ENCODE data around the gene RAB40B.

RAB40B gene

DNA sequence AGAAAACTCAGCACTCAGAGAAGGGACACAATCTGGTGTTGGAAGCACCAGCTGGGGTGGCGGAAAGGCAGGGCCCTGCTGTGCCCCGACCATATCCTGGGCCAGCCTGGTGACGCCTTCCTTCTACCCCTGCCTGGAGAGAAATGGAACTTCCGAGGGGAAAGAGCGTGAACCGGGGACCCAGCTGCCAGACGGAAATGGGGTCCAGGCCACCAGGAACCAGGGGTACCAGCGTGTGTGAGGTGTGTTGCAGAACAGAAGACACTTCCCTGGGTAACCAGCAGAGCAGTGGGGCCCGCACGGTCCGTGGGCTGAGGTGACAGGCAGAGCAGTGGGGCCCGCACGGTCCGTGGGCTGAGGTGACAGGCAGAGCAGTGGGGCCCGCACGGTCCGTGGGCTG, 6.8 kb downstream of the RAB40B start:
- DNase-seq = no peak

DNA sequence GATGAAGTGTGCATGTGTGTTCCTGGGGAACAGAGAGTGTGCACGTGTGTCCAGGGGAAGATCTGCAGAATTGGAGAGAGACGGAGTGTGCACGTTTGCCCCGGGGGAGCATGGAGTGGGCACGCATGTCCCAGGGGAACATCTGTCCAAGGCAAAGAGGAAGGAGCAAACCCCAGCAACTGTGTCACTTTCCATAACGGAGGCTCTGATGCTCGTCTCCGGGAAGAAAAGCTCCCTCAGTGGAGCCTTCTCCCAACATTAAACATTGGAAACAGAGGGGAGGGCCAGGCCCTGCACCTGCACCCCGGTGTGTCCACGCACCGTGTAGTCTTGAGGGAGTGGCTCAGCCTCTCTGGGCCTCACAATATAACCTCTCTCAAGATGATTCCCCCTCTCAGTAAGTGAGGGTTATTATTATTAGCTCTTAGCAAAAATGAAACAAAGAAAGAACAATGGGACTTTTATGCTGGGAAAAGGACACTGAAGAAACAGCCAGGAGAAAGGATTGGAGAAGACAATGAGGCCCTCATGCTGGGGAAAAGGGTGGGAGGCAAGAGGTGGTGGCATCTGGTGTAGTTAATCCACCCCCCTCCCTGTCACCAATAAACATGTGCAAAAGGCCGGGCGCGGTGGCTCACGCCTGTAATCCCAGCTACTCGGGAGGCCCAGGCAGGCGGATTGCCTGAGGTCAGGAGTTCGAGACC, 7.6 kb downstream of the RAB40B start:
- no peak for DNase-seq

DNA sequence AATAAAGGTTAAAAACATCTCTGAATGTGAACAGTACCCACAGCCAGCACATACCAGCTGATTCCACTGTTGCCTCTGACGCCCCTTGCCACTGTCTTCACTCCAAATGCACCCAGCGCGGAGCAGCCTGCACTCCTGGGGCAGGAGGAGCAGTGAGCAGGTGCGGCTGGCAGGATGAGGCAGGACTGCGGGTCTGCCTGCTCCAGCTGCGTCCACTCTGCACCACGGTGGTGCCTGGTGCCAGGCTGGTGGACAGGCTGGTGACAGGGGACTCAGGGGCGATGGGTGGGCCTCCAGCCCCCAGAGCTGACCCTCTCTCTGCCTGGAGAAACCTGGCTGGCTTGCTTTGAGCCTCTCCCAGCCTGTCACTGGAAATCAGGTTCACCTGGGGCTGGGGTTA, 9.4 kb downstream of the RAB40B start:
- DNase-seq = no peak

DNA sequence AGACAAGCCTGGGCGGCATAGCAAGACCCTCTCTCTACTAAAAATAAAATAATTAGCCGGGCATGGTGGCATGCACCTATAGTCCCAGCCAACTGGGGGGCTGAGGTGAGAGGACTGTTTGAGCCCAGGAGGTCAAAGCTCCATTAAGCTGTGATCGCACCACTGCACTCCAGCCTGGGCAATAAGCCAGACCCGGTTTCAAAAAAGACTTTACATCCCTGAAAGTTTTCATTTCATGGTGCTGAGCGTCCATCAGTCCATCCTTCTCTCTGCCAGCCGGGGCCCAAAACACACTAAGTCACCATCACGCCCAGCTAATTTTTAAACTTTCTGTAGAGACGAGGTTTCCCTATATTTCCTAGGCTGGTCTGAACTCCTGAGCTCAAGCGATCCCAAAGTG, 10.6 kb downstream of the RAB40B start:
- DNase-seq = no peak

DNA sequence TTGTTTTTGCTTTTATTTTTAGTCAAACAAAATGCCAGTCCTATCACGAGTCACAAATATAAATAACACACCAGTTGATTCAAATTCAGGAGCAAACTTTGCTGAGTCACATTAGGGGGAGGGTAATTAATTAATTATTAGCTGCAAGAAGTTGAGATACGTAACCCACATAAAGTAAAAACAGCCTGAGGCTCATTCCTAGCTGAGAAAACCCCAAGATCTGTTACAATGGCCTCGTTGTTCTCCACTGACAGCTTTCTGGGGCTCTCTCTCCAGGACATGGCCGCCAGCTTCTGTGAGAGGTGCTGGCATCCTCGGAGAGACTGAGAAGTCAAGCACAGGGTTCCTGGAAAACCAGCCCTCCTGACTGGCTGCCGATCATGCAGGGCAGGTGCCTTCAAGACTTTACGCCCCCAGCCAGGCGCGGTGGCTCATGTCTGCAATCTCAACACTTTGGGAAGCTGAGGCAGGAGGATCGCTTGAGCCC, 11.1 kb downstream of the RAB40B start:
- no peak for DNase-seq

DNA sequence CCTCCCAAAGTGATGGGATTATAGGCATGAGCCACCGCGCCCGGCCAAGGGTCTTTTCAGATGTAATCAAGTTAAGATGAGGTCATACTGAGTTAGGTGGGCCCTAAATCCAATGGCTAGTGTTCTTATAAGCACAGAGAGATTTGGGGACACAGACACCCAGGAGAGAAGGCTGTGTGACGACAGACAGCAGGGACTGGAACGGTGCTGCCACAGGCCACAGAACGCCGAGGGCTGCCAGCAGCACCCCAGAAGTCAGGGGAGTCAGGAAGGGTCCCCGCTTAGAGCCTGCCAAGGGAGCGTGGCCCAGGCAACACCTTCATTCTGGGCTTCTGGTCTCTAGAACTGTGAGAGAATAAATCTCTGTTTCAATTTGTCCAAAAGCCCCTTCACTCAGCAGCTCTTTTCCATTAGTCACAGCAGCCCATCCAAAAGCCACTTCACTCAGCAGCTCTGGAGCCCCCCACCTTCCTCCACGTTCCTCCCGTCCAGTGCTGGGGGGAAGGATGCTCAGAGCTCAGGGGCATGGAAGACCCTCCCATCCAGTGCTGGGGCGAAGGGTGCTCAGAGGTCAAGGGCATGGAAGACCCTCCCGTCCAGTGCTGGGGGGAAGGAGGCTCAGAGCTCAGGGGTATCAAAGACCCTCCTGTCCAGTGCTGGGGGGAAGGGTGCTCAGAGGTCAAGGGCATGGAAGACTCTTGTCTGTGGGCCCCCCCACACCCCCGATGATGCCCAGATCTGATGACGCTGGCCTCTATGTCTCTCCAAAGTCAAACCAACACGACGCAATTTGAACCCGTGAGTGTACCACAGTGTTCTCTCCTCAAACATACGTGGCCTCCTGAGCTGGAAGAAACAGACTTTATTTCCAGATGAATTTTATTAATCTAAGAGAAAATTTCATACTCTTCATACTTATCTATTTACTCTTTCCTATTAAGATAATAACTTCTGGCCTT, 11.9 kb downstream of the RAB40B start:
- no peak for DNase-seq

DNA sequence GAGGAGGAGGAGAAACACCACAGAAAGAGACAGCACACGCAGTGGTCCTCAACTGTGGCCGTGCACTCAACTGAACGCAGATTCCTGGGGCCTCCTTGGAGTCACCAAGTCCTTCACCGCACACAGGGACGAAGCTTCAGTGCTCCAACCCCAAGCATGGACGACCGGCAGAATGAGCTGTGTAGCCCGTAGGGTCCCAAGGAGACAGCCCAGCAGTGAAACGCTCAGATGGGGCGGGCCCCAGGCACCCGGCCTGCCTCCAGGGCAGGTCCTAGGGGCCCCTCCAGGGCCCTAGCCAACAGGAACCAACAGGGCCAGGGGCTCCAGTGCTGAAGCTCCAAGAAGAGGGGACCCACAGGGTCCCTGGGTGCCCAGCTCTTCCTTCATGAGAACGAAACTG, 13.2 kb downstream of the RAB40B start:
- DNase-seq = no peak

DNA sequence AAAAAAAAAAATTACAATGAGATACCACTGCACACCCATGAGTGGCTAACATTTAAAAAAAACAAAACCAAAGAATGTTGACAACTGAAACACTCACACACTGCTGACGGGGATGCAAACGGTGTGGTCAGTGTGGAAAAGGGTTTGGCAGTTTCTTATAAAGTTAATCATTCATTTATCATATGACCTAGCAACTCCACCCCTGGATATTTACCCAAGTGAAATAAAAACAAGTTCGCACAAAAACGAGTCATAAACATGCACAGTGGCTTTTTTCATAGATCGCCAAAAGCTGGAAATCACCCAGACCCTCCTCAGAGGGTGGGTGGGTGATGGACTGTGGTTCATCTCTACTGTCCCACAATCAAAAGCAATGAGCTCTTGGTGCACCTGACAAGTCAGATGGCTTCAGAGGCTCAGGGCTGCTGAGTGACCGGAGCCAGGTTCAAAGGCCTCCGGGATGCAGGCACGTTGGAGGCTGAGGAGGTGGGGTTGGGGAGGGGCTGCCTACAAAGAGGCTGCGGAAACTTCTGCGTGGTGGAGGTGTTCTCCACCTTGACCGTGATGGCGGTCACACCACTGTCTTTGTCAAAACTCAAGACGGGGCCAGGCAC, 14.2 kb downstream of the RAB40B start:
- DNase-seq = no peak

DNA sequence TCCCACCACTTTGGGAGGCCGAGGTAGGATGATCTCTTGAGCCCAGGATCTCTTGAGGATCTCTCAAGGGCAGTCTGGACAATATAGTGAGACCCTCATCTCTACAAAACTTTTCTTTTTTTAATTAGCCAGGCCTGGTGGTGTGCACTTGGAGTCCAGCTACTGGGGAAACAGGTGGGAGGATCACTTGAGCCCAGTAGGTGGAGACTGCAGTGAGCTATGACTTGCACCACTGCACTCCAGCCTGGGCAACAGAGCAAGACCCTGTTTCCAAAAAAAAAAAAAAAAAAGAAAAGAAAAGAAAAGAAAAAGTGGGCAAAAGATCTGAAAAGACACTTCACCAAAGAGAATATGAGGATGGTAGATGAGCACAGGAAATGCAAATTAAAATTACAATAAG, 15.0 kb downstream of the RAB40B start:
- no peak for DNase-seq

DNA sequence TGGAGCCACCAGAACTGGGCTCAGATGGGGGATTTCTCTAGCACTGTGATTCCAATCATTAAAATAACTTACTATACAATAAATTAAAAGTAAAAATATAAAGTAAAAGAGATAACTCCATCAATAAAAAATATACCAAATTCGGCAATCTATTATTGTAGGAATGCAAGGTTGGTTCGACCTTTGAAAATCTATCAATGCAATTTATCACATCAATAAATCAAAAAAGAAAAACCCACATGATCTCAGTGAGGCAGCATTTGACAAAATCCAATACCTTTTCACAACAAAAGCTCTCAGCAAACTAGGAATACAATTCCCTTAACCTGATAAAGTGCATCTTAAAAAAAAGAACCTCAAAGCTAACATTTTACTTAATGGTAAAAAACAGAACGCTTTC, 17.0 kb downstream of the RAB40B start:
- no peak for DNase-seq

DNA sequence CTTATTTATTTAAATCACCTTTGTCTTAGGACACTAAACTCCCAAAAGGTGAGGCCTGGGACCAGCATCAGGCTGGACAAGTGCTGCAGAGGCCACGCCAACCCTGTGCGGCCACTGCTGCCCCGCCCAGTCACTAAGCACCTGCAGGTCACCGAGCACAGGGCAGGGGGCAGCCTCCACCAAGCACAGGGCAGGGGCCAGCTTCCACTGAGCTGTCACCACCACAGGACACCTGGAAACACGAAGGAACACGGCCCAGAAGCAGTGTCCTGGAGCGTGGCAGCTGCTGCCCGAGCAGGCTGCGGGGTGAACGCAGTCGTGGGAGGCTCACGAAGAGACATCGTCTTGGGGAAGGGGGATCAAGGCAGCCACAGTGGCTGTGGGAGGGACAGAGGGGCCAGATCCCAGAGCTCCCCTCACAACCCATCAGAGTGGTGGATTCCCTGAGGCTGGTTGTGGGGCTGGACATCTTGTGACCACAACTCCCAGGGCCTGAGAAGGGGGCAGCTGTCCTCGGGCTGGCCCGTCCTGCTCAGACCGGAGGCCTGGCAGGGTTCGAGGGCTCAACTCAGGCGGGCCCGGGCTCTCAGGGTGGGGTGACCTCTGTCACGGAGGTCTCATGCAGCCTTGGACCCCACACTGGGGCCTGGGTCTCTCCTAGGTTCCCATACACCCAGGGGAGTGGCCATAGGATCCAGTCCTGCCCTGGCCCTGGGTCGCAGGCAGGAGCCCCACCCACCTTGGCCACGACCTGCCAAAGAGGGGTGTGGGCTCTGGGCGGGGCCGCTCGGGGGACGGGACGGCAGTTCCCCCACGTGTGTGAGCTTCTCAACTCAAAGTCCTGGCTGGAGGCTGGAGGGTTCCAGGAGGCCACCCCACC, 18.7 kb downstream of the RAB40B start:
- DNase-seq = no peak

DNA sequence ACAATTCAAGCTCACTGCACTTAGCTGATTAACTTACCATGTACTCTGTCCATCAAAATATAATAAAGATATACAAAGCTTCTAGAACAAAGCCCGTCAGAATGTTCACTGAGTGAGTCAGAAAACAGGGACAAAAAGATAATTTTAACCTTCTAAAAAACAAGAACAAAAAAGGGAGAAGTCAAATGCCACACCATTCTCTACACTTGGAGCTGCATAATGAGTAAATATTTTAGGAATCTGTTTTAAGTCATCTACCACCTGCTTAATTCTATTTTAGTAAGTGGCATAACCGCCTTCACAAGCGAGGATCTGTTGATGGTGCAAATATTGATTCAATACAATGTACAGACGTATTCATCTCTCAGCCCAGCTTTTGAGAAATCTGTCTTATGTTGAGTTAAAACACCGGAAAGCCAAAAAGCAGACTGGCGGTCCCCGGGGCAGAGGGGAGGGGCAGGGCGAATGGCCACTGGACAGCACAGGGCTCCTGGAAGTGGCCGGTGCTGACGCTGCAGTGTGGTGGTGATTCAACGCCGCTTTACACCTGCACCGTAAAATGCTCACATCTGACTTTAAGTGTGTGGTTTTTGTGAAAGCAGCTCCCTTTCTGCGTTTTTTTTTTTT, 20.1 kb downstream of the RAB40B start:
- no peak for DNase-seq

DNA sequence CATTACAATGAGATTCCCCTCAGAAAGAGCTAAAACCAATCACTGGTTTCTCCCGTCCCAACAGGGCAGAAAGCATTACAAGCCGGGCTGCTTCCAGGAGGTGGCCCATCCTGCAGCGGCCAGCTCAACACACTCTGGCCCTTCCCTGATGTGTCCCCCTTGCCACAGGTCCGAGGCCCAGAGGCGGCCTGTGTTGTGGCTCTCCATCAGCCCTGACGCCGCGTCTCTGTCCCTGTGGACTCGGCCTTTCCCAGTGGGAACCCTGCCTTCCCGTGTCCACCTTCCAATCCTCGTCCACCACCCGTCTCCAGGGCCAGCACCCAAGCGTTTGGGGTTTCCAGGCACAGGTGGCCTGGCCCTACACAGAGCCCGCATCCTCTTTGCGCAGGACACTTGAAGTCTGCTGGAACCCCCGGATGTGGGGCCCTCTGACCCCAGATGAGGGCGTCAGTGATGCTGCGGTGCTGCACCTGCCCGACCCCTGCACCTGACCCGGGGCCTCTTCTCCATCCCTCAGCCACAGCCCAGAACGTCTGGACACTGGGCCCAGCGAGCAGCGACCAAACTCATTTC, 21.1 kb downstream of the RAB40B start:
- DNase-seq = no peak

DNA sequence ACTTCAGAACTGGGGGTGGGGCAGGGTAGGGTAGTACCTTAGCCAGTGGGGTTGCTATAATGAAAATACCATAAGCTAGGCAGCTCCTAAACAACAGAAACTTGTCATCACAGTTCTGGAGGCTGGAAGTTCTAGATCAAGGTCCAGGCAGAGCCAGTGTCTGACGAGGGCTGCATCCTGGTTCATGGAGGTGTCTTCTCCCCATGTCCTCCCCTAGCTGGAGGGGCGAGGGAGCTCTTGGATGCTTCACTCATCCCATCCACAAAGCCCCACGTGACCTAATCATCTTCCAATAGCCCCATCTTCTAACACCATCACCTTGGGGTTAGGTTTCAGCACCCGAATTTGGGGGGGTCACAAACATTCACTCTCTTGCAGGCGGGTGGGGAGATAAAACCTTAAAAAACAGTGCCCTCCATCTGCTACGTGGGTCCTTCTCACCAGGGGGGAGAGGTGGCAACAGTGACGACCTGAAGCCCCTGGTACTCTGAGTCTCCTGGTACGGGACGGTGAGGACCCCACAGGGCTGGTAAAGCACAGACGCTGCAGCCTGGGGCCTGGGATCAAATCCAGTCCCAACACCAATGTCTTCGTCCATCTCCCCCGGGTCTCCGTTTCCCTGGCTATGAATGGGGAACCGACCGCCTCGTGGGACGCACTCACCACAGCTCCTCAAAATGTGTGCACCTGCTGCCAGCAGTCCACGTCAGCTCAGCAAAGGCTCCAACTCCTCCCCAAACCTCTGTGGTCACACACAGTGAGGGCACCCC, 22.8 kb downstream of the RAB40B start:
- no peak for DNase-seq

DNA sequence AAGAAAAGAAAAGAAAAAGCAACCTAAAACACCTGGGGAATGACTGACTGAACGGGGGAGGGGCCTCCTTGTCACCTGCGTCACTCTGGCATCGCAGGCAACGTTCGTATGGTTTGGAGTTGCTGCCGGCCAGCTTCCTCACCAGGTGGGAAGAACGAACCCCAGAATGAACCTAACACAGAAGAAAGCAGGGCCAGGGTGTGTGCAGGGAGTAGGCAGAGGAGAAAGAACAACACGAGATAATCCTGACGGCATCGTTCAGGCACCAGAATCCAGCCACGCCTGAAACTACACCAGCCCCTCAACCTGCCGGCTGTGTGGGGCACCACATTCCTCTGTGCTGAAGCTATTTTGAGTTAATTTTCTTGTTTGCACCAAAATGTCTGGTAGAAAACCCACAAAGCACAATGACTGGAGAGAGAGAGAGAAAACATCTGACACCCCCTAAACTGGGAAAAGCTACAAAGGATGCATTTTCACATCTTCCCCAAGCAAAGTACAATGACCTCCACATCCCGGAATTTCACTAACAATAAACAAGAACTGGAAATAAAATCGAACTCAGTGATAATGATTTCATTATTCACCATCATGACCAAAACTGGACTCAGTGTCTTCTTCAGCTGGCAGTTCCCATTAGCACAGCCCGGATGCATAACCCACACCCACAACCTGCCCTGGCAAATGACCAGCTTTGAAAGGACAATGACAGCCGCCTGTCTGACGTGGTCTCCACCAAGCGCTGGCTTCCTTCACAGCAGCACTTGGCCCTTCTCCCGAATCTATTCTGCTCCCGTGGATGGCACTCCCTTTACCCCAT, 23.6 kb downstream of the RAB40B start:
- no peak for DNase-seq

DNA sequence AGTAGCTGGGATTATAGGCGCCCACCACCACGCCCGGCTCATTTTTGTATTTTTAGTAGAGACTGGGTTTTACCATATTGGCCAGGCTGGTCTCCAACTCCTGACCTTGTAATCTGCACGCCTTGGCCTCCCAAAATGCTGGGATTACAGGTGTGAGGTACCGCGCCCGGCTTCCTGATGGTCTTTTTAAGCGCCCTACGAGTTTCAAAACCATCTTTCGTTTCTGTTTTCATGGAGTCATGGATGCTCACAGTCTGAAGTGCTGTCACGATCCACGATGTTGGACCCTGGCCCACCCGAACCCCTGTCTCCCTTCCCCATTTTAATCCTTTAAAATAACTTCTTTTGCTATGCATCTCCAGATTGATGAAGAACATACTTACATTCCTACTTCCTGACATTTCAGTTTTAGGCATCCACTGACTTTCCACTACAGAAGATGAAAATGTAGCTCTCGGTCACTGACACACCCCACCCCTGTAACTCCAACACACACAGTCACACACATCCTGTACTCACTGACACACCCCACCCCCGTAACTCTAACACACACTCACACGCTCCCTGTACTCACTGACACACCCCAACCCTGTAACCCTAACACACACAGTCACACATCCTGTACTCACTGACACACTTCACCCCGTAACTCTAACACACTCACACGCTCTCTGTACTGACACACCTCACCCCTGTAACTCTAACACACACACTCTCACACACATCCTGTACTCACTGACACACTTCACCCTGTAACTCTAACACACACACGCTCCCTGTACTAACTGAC, 27.6 kb downstream of the RAB40B start:
- DNase-seq = no peak

DNA sequence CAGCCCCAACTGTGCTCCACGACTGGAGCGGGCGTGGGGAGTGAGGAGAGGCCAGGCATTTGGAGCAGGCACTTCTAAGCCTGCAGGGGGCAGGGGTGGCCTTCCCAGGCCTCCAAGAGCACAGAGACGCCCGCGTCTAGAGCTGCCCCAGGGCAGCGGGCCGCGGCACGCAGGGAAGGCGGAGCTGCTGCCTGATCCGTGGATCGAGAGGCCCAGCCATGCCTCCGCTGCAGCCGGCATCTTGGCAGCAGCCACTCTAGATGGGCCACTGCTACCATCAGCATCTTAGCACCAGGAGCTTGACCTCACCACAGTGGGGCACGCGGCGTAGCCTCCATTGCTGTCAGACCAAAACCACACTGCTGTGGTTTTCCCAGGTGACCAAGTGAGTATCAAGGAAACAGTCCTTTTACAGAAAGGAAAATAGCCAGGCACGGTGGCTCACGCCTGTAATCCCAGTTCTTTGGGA, 29.8 kb downstream of the RAB40B start:
- peak; percentile 57 for DNase-seq

DNA sequence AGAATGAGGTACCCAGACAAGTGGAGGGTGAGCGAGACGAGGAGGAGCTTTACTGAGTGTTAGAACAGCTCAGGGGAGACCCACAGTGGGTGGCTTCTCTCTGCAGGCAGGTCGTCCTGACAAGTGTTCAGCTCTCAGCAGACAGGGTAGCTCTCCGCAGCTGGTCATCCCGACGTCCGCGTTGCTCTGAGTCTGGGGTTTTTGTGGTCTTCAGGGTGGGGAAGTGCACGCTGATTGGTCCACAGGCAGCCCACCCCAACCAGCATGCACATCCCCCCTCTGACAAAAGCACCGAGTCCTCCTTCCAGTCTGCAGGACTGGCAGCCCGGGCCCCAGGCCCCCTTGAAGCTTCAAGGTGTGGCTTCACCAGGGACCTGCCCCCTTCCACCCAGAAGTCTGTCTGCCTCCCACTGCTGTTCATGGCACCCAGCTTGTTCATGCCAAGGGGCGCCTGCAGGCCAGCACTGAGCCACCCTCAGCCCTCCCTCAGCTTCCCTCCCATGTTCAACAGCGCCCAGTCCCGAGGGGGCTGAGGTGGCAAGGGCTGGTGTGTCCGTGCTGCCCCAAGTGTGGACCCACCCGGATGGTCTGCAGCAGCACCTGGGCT, 30.4 kb downstream of the RAB40B start:
- DNase-seq = no peak

Measured in fibroblast of skin of abdomen (primary cell).